Measurements from ENCODE around the gene LRRFIP2. TPM values are rescaled to one million over a fixed set of nuclear protein-coding genes. Genes with fewer than 3 reads are reported as not detected.

Gene LRRFIP2
- total and polyA plus RNA-seq, 2 of the 8 experiments (the other 6 are each of a cell fraction or from before 2014, with no cell fraction given), result 8.8 to 25.6 TPM

GRCh38 chr3:37139567-37140052 is 34.8 kb downstream of the LRRFIP2 start (continued):
- TF ChIP-seq SAP30 (IDR thresholded peaks at IDR 0.05; ENCODE audit: insufficient read depth, insufficient replicate concordance, low read length), result no peak
- no peak for TF ChIP-seq RNF2 (IDR thresholded peaks at IDR 0.05; ENCODE audit: borderline replicate concordance, low read depth, low read length, missing control alignments, poor library complexity, severe bottlenecking)
- no peak for TF ChIP-seq JUND (IDR thresholded peaks at IDR 0.05; ENCODE audit: low read length)
- TF ChIP-seq CBX5 (IDR thresholded peaks at IDR 0.05; ENCODE audit: low read depth, low read length), result no peak
- no peak for TF ChIP-seq POU5F1 (IDR thresholded peaks at IDR 0.05; ENCODE audit: low read depth, low read length)
- TF ChIP-seq RAD21 (IDR thresholded peaks at IDR 0.05 in 1 of 2, conservative IDR thresholded peaks at IDR 0.05 in 1 of 2; ENCODE audit: low read depth in 2 of 2, low read length in 2 of 2), result no peak
- TF ChIP-seq HDAC2 (IDR thresholded peaks at IDR 0.05; ENCODE audit: borderline replicate concordance in 1 of 2, low read depth in 2 of 2, low read length in 2 of 2), result no peak
